COLO668 (cell line): ENCODE data around the gene ZC3H4.

Source experiments
- DNase-seq: peaks from one replicate; lab custom pipeline; 2025; ENCODE audit not compliant: unreplicated experiment; lab: John Stamatoyannopoulos, UW

The ZC3H4 gene

DNA sequence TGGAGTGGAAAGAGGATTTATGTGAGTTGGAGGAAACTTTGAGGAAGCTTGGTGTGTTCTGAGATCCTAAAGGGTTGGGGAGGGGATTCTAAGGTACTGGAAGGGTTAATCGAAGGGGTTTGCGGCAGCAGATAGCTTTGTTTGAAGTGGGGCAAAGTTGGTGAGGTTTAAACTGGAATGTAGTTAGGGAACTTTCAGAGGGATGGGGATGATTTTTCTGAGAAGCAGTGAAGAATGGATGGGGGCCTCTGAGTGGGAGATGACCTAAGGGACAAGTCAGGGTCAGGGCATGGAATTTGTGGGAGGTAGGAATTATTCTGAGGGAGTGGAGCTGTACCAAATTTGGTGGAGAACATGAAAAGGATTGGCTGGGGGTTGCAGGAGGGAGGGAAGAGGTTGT is 21.0 kb upstream of the ZC3H4 start:
- no peak for DNase-seq

DNA sequence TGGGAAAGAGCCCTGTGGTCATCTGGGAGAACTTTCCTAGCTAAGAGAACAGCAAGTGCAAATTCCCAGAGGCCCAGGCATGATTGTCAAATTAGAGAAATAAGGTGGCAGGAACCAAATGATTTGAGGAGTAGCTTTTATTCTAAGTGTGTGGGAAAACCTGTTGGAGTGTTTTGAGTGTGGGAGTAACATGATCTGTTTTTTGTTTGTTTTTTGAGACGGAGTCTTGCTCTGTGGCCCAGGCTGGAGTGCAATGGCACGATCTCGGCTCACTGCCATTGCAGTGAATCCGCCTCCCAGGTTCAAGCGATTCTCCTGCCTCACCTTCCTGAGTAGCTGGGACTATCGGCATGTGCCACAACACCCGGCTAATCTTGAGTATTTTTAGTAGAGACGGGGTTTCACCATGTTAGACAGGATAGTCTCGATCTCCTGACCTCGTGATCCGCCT is 19.5 kb upstream of the ZC3H4 start:
- no peak for DNase-seq

DNA sequence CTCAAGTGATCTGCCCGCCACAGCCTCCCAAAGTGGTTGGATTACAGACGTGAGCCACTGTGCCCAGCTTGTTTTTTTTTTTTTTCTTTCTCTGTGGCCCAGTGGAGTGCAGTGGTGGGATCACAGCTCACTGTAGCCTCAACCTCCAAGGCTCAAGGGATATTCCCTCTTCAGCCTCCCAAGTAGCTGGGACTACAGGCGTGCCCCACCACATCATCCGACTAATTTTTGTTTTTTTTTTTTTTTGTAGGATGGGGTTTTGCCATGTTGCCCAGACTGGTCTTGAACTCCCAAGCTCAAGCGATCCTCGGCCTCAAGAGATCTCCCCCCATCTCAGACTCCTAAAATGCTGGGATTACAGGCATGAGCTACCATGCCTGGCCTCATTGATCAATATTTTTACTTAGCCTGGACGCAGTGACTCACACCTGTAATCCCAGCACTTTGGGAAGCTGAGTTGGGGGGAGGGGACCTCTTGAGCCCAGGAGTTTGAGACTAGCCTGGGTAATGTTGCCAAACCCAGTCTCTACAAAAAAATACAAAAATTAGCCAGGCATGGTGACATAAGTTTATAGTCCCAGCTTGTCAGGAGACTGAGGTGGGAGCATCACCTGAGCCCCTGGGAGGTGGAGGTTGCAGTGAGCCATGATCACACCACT is 18.7 kb upstream of the ZC3H4 start:
- DNase-seq = no peak

DNA sequence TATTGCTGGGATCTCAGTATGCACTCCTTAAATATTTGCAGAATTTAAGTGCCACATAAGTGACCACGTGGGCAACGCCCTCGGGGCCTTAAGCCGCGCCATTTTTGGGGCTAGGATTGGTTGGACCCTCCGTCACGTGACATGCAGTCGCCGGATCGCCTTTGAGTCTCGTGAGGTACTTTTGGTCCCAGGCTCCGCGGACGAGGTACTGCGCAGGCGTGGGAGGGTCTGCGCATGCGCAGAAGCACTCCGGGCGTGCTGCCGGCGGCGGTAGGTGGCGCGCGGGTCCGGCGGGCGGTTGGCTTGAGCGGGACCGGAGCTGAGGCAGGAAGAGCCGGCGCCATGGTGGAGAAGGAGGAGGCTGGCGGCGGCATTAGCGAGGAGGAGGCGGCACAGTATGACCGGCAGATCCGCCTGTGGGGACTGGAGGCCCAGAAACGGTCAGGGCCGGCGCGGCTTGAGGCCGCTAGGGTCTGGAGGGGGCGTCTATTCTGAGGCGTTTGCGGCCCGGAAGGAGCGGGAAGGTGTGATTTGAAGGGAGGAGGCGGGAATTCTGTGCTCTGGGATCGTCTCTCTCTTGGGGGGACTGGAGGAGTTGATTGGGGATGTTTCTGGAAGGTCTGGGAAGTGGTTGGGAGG is 17.1 kb upstream of the ZC3H4 start, which contains the start of gene SAE1:
Gene SAE1, plus strand, starts transcription at position 247 of the 639 bp plus-strand sequence. Its CDS starts 96 bp downstream, at position 343.
- peak; percentile 98 for DNase-seq

DNA sequence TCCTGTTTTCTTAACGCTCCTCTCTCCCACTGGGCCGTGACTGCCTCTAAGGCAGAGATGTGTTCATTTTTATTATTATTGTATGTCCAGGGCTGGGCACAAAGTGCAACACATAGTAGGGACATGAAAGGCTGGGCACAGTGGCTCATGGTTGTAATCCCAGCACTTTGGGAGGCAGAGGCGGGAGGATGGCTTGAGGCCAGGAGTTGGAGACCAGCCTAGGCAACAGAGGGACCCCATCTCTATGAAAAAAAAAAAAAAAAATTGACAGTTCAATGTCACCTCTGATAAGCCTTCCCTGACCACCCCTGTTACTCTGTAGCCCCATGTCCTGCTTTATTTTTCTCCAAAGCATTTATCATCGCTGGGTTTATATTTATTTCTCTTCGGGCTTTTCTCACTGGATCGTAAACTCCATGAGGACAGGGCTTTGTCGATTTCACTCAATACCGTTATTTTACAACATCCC is 16.6 kb upstream of the ZC3H4 start:
- DNase-seq = no peak

DNA sequence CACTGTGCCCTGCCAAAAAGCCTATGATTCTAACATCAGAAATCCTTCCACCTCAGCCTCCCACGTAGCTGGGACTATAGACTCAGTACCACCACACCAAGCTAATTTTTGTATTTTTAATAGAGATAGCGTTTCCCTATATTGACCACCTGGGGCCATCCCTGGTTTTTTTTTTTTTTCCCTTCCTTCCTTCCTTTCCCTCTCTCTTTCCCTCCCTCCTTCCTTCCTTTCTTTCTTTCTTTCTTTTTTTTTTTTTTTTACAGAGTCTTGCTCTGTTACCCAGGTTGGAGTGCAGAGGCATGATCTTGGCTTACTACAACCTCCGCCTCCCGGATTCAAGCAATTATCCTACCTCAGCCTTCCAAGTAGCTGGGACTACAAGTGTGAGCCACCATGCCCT is 16.0 kb upstream of the ZC3H4 start:
- DNase-seq = no peak

DNA sequence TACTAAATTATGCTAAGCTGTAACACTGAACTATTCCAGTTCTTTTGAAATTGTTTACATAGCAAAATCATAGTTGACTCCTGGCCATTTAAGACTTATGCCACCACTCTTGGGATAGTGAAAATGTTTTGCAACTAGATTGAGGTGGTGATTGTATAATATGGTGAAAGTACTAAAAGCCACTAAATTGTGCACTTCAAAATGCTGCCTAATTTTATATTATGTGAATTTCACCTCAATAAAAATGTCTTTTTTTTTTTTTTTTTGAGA is 12.0 kb upstream of the ZC3H4 start:
- no peak for DNase-seq

DNA sequence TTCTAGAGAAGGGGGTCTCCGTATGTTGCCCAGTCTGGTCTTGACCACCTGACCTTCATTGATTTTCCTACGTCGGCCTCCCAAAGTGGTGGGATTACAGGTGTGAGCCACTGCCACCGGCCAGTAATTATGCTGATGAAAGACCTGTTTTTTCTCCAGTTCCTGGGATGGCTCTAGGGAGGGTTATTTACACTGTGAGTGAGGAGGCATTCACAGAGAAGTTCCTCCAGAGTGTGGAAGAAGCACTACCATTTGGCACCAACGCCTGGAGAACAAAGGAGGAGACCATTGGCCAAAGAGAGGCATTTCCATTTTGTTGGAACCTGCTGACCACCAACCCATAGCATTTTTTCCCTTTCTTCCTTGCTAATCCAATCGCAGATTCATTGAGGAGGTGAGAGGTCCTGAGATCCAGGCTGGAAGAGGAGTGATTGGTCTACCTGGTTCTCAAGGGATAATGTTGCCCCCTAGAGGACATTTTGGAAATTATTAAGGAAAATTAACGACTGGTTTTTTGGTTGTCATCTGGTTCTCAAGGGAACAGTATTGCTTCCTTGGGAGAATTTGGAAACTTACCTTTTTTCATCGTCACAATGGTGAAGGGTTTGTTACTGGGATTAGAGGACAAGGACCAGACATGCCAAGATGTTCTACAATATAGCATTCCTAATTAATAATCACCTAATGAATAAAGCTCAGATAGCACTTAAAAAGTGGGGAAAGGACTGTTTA is 11.5 kb upstream of the ZC3H4 start:
- peak; percentile 16 for DNase-seq

DNA sequence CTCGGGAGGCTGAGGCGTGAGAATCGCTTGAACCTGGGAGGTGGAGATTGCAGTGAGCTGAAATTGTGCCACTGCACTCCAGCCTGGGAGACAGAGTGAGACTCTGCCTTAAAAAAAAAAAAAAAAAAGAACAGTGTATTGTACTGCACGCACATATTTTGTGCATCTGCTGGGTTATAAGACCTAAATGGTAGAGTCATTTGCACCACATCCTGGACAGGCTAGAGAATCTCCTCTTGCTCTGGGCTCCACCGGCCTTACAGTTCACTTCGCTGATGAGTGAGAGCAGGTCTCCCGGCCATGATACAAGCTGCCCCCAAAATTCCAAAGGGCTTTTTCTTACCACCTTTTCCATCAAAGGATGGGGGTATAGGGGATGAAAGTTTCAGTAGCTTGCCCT is 9.8 kb upstream of the ZC3H4 start:
- no peak for DNase-seq

DNA sequence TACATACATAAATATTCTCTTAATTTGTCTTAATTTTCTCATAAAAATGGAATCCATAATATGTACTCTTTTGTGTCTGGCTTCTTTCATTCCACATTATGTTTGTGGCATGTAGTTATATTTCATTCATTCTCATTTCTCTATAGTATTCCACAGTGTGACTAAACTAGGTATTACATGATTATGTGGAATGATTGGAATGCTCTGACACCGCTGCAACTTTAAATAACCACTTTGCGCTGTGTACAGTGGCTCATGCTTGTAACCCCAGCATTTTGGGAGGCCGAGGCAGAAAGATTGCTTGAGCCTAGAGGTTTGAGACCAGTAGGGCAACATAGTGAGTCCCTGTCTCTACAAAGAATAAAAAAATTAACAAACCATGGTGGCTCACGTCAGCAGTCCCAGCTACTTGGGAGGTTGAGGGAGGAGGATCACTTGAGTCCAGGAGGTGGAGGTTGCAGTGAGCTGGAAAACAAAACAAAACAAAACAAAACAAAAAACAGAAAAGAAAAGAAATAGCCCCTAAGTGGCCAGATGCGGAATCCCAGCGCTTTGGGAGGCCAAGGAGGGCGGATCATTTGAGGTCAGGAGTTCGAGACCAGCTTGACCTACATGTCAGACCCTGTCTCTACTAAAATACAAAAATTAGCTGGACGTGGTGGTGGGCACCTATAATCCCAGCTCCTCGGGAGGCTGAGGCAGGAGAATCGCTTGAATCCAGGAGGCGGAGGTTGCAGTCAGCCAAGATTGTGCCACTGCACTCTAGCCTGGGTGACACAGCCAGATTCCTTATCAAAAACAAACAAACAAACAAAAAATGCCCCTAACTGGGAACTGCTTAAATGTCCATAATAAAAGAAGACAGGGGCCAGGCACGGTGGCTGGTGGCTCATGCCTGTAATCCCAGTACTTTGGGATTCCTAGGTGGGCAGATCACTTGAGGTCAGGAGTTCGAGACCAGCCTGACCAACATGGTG is 9.1 kb upstream of the ZC3H4 start:
- no peak for DNase-seq

DNA sequence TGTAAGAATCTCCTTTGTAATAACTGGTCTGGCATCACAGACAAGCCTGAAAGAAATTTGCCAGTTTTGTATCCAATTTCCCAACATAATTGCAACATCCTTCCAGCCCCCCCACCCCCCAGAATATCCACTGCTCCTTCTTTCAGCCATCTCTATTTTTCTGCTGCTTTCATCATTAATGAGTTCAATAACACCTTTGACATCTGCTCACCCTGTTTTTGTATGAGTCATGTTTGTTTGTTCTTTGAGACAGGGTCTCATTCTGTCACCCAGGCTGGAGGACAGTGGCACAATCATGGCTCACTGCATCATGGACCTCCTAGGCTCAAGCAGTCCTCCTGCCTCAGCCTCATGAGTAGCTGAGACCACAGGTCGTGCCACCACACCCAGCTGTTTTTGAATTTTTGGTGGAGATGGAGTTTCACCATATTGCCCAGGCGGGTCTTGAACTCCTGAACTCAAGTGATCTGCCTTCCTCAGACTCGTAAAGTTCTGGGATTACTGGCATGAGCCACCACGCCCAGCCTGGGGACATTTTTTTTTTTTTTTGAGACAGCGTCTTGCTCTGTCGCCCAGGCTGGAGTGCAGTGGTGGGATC is 7.0 kb upstream of the ZC3H4 start:
- no peak for DNase-seq

DNA sequence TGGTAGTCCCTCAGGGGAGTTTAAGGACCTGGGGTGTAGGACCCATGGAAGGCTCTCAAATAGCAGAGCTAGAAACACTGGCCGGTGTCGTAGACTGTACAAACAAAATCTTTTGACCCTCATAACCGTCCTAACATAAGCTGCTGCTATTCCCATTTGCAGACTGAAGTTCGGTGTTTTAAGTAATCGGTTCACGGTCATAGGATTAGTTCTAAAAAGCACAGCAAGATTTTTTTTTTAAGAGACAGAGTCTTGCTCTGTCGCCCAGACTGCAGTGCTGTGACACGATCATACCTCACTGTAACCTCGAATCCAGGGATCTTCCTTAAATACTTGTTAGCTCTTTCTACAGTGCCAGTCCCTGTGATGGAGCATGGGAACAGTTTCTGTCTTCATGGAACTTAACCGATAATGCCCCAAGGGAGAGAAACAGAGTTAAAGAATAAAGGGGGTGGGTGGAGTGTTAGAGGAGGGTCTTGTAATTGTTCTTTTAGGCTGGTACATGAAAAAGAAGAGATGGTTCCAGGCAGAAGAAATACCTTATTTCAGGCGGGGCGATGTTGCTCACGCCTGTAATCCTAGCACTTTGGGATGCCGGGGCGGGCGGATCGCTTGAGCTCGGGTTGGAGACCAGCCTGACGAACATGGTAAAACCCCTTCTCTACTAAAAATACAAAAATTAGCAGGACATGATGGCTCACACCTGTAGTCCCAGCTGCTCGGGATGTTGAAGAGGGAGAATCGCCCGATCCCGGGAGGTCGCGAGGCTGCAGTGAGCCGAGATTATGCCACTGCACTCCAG is 475 bp upstream of the ZC3H4 start:
- no peak for DNase-seq

DNA sequence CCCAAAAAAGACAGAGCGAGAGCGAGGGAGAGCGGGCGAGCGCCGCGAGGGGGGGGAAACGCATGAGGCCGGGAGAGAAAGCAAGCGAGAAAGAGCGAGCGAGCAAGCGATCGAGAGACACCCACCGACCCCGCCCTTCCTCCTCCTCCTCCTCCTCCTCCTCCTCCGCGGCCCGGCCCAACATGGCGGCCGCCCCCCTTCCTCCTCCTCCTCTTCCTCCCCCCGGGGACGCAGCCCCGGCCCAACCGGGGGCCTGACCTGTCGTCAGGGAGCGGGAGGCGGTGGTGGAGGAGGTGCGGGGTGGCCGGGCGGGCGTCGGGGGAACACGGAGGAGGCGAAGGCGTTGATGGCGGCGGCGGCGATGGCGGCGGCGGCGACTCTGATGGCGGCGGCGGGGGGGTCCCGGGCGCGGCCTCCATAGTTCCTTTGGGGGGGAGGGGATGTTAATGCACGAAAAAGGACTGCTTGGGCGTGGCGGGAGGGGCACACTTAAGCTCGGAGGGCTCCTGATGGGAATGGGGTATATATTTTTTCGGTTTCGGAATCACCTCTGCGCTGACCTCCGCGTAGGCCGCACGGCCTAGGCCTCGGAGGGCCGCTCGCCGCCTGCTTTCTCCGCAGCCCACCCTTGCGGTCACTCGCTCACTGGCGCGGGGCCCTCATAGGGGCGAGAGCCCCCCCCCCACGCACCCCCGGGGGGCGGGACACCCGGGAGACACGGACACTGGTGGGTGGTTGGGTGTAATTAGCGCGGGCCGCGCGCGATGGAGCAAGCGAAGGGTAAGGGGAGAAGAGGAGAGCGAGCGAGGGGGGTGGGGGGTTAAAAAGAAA is 1.2 kb downstream of the ZC3H4 start:
- peak; percentile 82 for DNase-seq

DNA sequence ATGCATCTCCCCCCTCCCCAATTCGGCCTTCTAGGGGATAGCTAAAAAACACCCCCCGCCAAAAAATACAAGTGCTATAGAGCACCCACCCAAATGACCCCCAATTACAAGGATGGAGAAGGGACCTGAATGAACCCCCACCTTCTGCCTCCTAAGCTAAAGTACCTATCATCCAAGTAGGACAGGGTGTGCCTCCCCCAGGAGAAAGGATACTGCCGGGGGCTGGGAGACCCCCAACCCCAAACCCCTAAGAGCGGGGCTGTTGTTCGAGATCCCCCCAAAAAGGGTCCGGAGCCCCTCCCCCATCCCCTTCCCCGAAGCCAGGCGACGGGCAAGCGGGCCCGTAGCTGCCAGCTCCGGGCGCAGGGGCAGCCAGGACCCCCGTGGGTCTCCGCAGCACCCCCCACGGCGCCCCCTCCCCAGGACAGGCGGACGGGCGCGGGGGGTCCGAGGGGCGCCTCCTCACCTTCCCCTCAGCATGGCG is 1.9 kb downstream of the ZC3H4 start:
- DNase-seq = no peak

DNA sequence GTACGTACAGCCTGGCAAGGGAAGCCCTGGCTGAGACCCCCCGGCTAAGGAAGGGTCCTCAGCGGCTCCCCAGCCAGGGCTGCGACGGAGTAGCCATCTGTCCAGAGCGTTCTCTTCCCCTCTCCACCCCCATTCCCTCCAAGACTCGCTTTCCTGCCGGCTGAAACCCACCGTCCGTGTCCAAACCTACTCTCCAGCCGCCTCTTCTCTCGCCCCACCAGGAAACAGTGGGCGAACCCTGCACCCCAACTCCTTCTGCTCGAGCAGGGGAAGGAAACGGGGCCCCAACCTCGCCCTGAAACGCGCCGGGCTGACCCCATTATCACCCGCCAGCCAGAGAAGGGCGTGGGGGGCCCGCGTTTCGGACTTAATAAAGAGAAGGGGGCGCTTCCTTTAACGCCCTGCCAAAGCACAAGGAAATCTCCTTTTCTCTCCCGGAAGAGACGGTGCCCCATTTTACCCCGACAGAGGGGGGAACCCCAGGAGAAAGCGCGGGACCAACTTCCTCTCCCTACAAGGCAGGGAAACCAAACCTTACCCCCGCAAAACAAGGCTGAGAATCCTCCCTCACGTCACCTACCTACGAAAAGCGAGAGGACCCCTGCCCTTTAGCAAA is 2.5 kb downstream of the ZC3H4 start:
- DNase-seq = peak; percentile 34

DNA sequence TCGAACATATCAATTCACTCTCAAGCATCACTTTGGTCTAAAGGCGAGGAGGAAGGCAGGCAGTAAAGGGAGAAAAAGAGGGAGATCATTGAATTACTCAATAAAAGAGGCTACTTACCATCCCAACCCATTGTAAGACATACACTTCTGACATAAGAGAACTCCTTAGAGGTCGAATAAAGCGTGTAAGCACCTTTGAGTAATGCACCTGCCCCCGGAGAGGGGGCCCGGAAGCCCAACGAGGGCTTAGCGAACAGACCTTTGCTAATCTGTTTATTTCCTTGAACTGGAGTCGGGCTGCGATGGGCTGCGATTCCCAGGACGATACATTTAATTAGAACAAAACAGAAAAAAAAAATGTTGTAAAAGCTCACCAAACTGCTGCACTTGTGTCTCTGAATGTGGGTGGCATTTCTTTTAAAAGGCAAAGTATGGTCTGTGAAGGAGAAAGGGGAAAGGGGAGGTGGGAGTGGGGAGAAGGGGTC is 3.0 kb downstream of the ZC3H4 start:
- DNase-seq = peak; percentile 40

DNA sequence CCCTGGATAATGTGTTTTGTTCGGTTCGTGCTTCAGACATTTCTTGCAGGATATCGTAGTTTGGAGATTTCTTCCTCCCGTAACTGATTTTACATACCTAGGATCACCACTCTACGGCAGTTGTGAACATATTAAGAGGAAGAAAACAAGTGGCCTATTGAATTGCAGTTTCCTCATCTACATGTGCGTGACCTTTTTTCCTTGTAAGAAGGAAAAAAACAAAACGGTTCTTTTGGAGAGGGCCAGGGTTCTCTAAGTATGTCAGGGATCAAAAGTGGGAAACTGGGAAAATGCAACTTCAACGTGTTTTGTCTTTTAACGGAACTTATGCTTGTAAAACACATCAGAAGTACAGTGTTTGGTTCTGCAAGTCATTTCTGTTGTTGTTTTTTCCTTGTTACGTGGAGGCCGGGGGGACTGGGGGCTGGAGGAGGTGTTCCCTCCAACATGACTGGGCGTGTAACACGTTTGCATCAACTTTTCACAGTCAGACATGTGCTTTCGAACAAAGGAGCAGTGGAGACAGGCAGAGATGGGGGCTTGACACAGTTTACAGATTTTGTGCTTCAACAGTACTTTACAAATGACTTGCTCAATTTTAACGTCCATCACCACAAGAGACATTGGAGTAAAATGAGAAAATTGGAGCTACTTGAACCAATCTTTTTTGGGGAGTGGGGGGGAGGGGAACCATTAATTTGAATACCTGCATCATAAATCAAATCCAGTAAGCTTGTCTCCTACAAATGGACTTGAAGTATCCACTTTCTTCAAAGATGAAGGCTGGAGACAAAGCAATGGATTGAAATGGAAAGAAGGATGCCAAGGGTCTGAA is 3.8 kb downstream of the ZC3H4 start:
- peak; percentile 5 for DNase-seq
